Ramos (cell line): ENCODE measurements around the gene AP4B1.

Source experiments
- in situ Hi-C: fragments of 300-500 bp; cut with MboI; formaldehyde crosslinking; loops from one replicate; pipeline ENCODE4 v1.14.3; 2022; ENCODE audit warnings: low sequenced_read_pairs; ENCODE audit not compliant: unreplicated experiment

The AP4B1 gene

DNA sequence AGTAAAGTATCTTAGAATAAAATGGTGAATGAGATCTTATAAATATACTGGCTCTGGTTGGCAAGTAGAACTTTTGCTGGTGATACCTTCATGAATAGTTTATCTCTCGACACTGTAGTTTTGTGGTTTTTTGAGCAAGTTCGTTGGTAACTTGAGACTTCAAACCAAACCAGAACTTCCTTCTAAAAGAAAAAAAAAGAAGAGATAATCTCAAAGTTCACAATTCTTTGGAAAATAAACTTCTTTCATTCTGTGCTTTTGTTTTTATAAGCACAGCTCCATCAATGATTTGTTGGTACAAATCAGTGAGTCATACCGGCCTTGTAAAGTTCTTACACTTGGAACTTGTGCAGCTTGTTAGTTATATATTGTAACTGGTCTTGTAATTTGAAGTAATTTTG, 26.9 kb upstream of the AP4B1 start:
- in situ Hi-C loops: no loop called here

- in situ Hi-C loops: no loop called here
Measured at GRCh38 chr1:113930499-113931161, 26.0 kb upstream of the AP4B1 start.

DNA sequence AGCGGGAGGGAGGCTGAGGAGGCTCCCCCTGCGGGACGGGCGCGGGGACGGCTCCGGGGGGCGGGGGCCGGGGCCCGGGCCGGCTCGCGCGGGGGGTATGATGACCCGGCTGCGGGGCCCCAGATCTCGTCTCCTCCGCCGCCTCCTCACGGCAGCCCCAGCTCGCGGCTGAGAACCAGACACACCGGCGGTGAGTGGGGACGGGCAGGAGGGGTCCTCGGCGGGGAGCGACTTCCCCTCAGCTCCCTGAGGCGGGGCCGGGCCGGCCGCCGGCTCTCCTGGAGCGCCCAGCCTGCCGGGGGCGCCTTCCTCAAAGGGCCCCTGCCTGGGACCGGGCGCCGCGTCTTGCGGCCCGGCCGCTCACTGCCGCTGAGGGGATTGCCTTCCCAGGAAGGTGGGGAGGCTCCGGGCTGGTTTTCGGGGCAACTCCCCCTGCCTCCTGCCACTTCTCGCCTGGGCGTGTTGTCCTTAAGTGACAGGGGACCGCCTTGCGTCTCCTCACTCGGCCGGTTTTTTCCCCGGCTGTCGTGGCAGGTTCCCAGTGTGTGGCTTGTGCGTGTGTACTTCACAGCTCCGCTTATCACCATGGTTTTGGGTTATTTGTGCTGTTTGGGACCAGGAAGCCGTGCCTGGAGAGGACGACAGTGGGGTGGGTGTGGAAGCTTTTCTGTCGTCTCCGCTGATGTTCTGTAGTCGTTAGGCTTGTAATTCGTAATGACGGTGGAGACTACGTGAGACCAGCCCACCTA, 25.3 kb upstream of the AP4B1 start:
- in situ Hi-C loops: no loop called here

- in situ Hi-C loops: no loop called here
Measured at GRCh38 chr1:113928941-113929749, 24.5 kb upstream of the AP4B1 start, which contains the start of gene HIPK1. Gene HIPK1 (plus strand): TSS chr1:113929324.

DNA sequence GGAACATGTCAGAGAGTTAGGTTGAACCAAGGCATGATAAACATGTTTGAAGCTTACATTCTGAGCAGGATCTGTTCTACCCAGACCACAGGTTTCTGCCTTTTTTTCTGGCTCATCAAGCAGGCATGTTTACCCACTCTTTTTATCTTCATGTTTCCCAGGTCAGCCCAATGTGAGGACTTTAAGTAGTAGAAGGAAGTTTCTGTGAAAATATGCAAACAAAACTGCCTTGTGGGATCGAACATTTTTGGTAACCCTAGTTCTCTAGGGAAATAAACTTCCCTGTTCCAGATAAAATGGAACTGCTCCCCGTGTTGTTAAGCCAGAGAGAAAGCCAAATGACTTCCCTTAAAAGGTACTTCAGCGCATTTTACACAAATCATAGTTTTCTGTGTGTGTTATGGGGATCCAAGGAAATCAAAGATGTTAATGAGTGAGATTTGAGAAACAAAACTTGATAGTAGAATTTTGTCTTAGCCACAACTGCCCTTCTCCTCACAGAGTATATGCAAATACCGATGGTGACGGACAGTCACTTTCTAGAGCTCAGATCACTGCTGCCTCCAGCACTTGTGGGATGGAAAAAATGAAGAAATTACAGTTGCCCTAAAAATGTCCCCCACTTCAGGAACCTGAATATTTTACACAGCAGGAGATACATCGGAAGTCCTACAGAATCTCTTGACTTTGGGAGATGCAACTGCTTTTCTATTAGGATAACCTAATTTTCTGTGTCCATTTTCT, 23.8 kb upstream of the AP4B1 start:
- in situ Hi-C loops: no loop called here

DNA sequence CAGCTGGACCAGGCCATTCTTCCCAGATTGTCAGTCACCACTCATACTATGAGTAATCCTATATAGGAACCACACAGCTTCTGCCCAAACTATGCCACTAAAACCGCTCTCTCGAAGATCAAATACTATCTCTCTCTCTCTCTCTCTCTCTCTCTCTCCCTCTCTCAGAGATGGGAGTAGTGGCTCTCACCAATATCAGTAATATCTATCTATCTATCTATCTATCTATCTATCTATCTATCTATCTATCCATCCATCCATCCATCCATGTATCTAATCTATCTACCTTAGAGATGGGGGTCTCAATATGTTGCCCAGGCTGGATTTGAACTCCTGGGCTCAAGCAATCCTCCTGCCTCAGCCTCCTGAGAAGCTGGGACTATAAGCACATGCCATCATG, 19.9 kb upstream of the AP4B1 start:
- in situ Hi-C loops: no loop called here

DNA sequence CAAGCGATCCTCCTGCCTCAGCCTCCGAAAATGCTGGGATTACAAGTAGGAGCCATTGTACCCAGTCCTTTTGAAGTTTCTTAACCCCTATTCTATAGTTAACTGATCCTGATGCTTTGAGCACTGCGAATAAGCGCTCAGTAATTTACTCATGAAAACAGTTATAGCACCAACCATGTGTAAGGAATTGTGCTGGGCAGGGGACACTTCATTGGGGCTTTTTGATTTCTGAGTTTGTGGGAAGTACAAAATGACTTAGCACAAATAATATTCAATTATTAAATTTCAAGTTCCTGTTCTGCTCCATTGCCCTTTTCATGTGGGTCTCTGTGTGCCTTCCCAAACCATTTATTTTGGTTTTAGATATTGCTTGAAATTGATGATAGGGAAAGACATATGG, 18.4 kb upstream of the AP4B1 start:
- in situ Hi-C loops: no loop called here

DNA sequence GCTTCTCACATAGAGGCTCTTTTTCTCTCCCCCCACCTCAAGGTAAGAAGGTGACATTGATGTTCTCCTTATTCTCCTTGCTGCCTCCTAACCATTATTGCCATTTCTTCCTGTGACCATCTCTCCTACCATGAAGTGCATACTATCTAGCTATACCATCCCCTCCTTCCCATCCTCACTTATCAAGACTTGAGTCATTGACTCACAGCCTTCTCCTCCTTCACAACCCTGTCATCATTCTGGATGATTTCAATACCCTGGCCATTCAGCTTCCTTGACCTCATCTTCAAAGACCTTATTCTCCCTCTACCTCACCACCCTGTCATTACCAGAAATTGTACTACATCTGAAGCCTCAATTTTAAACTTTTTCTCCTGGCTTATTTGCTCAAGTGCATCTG, 13.6 kb upstream of the AP4B1 start:
- in situ Hi-C loops: no loop called here

- in situ Hi-C loops: no loop called here
Measured at GRCh38 chr1:113917400-113918082, 12.9 kb upstream of the AP4B1 start.

- in situ Hi-C loops: no loop called here
Measured at GRCh38 chr1:113916974-113917373, 12.4 kb upstream of the AP4B1 start.

- in situ Hi-C loops: no loop called here
Measured at GRCh38 chr1:113913887-113914664, 9.5 kb upstream of the AP4B1 start.

DNA sequence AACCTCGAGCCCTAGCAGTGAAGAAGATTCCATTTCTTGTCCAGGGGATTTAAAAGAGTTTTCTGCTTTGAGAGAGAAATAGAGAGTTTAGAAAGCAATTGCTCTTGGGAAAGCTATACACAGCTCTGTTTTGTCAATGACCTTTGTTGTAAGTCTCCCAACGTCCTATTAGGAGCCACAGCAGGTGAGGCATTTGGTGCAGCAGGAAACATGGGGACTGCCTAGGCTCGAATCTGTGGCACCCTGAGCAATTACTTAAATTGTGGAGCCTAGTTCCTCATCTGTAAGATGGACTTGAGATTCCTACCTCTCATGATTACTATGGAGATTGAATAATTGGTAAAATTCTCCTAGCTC, 8.7 kb upstream of the AP4B1 start:
- in situ Hi-C loops: no loop called here

GRCh38 chr1:113912594-113913311, 8.2 kb upstream of the AP4B1 start:
- in situ Hi-C loops: no loop called here

GRCh38 chr1:113905435-113905861, 849 bp upstream of the AP4B1 start:
- in situ Hi-C loops: loop anchor here (10.0 kb wide), 1 partner anchor 71 kb away; no protein-coding TSS in a partner anchor

- in situ Hi-C loops: loop anchor here (10.0 kb wide), 1 partner anchor 69 kb away; no protein-coding TSS in a partner anchor
Measured at GRCh38 chr1:113904293-113904673, 316 bp downstream of the AP4B1 start.

DNA sequence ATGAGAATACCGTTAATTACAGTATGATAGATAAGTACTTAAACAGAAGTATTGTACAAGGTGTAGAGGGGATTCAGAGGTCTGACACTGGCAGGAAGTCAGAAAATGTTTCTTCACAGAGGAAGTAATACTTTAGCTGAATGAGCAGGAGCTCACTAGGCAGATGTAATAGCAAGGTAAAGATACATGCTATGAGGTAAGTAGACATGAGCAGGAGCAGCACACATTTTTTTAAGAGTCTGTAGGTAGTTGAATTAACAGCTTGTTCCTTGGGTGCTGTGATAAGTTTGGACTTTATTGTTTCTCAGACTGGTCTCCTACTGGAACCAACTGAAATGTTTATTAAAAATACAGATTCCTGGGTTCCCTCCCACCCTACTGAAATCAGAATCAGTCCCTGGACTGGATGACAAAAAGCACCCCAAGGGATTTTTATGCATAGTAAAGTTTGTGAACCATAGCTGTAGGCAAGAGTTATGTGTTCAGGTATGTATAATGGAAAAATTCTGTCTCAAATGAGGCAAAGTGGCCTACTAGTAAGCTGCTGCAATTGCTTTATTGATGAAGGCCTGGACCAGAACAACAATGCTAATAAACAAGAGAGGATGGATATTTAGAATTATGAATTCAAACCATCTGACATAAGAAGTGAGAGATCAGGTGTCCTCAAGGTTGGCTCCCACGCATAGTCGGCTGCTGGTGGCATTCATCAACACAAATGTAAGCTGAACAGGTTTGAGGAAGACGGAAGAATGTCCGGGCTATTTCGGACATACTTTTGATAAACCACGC, 902 bp downstream of the AP4B1 start:
- in situ Hi-C loops: loop anchor here (10.0 kb wide), 1 partner anchor 69 kb away; no protein-coding TSS in a partner anchor

DNA sequence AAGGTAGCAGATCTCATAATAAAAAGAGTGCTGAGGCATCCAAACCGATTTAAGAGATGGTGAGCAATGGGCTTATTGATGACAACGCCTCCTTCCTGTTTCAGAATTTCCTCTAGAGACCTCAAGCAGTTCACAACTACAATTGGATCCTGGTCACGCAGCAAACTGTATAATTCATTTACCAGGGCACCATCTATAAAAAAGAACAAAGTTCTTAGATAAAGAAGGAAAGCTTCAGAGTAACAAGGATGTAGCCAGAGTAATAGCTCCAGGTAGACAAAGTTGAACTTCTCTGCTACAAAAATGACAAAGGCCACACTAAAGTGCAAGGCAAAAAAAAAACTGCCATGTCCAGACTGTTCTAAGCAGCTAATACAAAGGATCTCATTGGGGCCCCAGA, 3.4 kb downstream of the AP4B1 start:
- in situ Hi-C loops: loop anchor here (10.0 kb wide), 1 partner anchor 66 kb away; no protein-coding TSS in a partner anchor
